Globus pallidus (tissue), 1 donor: ENCODE results near the gene ARHGAP12.
"Not testable (repeated sequence)": the region's sequence is repeated elsewhere in the genome, so short reads cannot be mapped to it uniquely, and the experiment has no call there.

Experiments
- DNase-seq: peaks from one replicate; pipeline ENCODE4 v3.0.0-alpha.2; 2015; ENCODE audit warnings: low spot score

ARHGAP12 gene, protein sequence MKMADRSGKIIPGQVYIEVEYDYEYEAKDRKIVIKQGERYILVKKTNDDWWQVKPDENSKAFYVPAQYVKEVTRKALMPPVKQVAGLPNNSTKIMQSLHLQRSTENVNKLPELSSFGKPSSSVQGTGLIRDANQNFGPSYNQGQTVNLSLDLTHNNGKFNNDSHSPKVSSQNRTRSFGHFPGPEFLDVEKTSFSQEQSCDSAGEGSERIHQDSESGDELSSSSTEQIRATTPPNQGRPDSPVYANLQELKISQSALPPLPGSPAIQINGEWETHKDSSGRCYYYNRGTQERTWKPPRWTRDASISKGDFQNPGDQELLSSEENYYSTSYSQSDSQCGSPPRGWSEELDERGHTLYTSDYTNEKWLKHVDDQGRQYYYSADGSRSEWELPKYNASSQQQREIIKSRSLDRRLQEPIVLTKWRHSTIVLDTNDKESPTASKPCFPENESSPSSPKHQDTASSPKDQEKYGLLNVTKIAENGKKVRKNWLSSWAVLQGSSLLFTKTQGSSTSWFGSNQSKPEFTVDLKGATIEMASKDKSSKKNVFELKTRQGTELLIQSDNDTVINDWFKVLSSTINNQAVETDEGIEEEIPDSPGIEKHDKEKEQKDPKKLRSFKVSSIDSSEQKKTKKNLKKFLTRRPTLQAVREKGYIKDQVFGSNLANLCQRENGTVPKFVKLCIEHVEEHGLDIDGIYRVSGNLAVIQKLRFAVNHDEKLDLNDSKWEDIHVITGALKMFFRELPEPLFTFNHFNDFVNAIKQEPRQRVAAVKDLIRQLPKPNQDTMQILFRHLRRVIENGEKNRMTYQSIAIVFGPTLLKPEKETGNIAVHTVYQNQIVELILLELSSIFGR

DNA sequence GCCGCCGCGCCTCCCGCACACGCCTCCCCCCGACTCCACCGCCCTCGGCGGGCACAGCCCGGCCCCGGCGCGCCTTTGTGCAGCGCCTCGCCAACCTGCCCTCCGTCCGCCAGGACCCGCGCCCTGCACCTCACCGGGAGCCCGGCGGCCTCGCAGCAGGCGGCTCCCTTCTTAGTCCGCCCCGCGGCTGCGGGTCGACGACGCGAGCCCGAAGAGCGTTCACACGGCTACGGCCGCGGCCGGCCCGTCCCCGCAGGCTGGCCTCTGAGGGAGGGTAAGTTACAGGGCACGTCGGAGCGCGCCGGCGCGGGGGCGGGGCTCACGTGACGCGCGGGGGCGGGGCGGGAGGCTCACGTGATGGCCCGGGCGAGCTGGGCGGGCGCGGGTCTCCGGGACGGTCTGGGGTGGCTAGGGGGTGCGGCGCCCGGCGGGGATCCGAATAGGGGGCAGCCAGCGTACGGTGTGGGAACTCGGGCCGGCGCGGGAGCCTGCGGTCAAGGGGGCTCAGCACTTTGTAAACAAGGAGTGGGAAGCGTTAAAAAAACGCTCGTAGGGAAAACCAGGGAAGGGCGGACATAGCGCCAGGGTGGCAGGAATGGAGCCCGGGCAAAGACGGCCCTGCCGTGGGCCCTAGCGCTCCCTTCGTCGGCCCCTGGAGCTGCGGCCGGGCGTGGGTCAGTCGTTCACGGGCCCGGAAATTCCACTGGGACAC is at the start of gene ARHGAP12:
Gene ARHGAP12 (minus strand): TSS at position 283 of the 712 bp plus-strand sequence. CDS start 19,976 bp downstream, outside the sequence.
- peak; percentile 79 for DNase-seq

DNA sequence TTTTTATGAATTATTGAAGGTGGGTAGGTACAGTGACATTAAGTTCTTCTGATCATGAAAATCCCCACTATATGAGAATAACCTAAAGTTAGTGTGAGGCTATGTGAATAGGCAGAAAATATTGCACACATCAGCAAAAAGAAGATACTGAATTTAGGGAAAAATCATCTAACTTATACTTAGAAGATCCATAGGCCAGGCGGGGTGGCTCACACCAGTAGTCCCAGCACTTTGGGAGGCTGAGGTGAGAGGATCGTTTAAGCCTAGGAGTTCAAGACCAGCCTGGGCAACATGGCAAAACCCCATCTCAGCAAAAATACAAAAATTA is 49.5 kb upstream of the ARHGAP12 start:
- DNase-seq = no peak

DNA sequence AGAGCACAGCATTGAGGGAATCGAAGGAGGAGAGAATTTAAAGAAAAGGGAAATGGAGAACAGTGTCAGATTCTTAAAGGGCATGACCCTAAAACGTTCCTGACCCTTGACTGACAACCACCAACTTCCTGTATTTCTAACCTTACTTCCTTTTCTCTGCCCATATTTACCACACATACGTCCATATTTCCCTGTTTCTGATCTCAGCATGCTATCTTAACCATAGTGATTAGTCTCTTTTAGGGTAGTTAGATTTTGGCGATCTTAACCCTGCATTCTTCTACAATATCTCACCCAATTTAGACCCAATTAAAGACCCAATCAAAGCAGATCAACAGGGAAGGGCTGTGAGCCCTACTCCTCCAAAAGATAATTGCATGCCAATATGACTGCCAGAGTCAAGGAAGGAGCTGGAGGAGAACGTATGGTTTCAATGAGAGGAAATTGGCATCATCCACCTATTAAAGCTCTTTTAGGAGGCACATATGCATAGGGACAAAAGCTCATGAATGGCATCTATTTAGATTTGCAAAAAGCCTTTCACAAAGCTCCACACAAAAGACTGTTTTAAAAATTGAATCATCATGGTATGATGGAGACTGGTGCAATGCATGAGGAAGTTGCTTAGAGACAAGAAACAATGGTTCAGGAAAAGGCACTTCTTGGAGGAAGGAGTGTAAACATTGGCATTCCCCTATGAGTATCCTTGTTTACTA is 49.0 kb upstream of the ARHGAP12 start:
- DNase-seq = peak; percentile 80

DNA sequence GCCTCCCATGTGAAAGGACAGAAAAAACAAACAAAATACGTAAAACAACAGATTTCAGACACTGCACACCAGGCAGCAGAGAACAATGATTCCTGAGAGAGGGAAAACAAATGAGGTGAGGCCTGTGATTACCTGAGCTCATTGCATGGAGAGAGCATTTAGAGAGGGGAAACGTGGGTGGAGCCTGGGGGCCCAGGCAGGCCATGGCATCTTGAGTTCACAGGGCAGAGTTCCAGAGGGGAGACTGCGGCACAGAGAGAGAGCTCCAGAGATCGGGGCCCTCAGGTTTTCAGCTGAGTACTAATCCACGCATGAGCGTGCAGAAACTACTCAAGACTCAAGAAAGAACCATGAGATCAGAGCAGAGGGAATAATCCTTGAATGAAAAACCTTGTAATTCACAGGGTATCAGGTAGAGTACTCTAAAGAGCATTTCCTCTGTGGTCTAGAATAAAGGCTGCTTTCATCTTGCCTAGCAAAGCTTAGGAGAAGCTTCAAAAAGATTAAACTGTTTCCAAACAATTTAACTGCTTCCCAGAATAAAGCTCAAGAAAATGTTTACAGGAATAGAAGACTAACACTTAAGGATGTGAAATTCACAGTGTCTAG is 46.6 kb upstream of the ARHGAP12 start:
- DNase-seq = no peak

DNA sequence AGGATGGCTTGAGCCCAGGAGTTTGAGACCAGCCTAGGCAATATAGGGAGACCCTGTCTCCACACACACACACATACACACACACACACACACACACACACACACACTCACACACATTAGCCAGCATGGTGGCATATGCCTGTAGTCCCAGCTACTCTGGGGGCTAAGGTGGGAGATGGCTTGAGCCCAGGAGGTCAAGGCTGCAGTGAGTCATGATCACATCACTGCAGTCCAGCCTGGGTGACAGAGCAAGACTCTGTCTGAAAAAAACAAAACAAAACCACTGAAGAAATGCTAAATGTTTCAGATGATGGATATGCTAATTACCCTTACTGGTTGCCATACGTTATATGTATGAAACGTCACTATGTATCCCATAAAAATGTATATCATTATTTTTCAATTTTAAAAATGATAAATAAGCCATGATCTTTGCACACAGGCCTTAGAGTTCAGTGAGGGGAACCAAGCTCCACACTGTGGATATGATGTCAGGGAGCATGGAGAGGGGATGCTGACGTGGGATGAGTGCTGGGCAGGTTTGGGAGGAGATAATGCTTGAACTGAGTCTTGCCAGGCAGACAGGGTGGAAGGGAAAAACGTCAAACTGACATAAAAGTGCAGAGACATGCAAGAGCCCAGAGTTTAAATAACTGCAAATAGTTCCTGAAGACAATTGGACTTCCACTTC is 45.9 kb upstream of the ARHGAP12 start:
- DNase-seq = no peak

DNA sequence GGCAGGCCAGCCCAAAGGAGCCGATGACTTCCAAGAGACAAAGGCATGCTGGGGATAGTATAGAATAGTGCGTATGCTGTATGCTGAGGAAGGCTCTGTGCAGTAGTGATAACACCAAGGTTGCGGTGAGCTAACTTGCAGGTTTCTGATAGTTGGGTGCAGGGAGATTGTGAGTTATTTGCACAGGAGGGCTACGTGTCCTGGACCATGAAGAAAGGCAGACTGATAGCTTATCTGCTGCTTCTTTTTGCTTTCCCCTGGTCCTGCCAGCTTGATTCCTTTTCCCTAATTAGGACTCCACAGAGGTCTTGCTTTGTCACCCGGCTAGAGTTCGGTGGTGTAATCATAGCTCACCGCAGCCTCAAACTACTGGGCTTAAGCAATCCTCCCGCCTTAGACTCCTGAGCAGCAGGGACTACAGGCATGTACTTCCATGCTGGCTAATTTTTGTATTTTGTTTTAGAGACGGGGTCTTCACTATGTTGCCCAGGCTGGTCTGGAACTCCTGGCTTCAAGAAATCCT is 43.9 kb upstream of the ARHGAP12 start:
- DNase-seq = no peak

DNA sequence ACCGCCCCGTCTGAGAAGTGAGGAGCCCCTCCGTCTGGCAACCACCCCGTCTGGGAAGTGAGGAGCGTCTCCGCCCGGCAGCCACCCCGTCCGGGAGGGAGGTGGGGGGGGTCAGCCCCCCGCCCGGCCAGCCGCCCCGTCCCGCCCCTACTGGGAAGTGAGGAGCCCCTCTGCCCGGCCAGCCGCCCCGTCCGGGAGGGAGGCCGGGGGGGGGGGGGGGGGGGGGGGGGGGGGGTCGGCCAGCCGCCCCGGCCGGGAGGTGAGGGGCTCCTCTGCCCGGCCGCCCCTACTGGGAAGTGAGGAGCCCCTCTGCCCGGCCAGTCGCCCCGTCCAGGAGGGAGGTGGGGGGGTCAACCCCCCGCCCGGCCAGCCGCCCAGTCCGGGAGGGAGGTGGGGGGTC is 41.2 kb upstream of the ARHGAP12 start:
- not testable (repeated sequence) for DNase-seq

DNA sequence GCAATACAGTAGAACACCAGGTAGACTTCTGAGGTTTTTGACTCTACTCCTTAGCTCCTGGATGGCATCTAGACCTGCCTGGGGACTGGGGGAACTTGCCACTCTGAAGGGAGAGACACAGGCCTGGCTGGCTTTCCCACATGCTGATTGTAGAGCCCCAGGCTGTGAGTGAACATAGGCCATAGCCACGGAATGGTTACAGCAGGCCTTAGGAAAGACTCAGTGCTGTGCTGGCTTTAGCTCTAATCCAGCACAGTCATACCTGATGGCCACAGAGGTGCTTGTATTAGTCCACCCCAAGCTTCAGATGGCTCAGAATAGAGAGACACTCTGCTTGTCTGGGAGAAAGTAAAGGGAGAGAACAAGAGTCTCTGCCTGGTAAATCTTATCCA is 35.0 kb upstream of the ARHGAP12 start:
- no peak for DNase-seq

DNA sequence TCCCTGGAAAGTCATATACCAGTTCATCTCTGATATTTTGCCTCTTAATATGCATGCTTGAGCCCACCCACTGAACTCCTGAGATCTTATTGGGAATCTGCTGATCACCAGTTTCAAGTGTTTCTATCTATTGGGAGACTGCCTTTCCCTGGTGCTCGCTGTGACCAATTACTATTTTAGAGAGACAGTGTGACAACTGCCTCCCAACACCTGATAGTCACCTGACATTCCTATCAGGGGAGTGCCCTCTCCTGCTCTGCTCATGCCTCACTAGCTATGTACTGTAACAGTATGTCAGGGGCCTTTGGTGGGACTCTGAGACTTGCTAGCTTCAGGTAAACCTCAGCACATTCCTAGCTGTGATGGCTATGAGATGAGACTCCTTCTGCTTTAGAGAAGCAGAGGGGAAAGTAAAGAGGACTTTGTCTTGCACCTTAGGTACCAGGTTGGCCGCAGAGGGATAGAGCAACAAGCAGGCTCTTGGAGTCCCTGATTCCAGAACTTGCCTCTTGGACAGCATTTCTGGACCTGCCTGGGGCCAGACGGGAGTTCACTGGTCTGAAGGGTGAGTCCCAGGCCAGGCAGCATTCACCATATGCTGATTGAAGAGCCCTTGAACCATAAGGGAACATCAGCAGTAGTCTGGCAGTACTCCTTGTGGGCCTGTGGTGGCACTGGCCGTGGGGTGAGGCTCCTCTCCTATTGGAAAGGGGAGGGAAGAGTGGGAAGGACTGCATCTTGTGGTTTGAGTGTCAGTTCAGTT is 34.4 kb upstream of the ARHGAP12 start:
- no peak for DNase-seq

DNA sequence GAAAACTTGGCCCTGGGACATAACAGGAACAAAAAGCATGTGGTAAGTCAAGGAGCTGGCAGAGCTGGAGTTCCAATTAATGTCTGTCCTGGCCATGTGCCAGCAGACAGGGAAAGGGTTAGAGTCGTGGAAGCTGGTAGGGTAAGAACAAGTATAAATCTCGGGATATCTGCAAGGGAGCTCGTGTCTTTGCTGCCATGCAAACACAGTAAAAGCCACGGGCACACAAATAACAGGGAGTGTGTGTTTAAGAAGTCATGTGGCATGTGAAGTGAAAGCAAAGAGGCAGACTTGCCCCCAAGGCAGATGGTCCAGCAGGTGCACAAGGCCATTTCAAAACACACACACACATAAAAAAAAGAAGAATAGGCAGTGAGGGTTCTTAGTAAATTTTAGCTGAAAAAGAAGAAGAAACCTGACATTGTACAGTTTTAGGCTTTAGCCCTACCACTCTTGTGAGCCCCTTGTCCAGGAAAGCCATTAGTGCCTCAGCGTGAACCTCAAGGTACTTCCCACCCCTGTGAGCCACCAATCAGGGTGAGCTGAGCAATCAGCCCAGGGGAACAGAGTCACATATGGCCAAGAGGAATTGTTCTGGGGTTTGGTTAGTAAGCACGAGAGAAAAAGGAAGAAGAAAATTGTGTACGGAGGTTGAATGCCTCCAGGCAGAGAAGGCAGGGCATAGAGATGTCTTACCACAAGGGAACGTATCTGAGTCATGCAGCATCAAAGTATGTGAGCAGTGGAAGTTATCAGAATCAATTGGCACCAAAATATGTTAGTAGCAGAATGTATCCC is 32.8 kb upstream of the ARHGAP12 start:
- no peak for DNase-seq

DNA sequence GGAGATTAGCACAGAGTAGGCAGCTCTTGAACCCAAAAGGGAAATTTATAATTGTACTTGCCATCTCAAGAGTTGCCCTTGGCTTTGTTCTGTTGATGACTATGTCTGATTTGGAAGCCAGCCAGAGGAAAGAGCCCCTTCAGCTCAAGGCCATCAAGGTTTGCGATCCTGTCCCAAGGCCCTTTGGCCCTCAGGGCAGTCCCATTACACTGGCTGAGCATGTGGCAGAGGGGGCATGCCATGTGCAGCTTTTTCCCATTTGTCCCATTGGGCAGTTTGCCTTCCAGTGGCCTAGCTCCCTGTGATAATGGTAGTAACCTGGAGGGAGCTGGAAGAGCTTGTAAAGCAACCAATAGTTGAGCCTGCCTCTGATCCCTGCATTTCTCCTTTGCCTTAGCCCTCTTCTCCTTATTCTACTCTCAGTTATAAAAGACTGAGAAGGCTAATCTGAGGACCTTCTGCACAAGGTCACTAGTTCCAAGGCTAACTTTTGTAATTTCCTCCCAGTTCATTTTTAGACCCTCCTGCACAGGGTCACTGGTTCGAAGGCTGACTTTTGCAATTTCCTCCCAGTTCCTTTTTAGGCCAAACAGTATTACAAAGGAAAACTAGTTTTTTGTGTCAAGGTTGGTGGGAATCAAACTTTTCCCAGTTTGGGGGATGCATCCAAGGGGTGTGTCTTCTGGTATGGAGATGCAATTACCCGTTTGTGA is 31.0 kb upstream of the ARHGAP12 start:
- DNase-seq = no peak

DNA sequence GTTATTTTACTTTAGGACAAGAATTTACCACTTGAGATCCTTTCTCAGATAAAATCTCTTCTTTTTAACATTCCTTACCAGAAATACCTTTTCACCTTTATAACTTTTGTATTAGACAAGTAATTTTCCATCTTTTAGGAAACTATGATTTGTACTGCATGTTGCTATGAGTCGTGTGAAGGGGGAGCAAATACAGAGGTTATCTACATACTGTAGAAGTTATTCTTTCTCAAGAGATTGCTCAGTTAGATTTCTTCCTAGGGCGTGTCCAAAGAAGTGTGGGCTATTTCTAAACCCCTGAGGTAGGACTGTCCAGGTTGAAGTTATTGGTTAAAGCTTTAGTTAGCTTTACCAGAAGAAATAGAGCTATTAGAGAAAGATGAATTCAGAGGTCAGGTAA is 30.2 kb upstream of the ARHGAP12 start:
- no peak for DNase-seq

DNA sequence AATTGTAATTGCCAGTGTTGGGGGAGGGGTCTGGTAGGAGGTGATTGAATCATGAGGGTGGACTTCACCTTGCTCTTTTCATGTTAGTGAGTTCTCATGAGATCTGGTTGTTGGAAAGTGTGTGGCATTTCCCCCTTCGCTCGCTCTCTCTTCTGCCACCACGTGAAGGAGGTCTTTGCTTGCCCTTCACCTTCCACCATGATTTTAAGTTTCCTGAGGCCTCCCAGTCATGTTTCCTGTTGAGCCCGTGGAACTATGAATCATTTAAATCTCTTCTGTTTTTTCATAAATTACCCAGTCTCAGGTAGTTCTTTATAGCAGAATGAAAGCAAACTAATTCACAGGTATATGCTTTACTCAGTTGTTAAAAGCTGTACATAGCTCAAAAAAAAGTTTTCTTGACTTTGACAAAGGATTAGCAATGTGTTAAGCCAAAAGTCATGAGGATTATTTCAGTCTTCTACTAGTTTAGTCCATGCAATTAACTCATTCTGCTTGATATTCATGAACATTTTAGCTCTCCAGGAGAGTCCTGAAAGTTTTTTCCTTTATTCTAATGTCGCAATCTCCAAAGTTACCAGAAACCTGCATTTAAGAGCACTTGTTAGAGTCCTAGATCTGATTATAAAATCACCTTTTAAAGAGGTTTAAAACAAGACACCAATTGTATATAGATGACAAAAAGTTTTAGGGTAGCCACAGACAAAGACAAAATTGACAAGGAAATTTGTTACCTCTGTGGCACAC is 27.7 kb upstream of the ARHGAP12 start:
- no peak for DNase-seq

DNA sequence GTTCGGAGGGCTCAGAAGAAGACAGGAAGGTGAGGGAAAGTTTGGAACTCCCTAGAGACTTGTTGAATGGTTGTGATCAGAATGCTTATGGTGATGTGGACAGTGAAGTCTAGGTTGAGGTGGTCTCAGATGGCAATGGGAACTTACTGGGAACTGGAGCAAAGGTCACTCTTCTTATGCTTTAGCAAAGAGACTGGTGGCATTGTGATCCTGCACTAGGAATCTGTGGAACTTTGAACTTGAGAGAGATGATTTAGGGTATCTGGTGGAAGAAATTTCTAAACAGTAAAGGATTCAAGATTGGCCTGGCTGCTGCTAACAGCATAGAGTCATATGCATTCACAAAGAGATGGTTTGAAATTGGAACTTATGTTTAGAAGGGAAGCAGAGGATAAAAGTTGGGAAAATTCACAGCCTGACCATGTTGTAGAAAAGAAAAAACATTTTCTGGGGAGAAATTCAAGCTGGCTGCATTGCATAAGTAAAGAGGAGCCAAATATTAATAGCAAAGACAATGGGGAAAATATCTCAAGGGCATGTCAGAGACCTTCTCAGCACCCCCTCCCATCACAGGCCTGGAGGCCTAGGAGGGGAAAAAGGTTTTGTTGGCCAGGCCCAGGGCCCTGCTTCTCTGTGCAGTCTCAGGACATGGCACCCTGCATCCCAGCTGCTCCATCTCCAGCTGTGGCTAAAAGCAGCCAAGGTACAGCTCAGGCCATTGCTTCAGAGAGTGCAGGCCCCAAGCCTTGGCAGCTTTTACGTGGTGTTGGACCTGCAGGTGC is 26.0 kb upstream of the ARHGAP12 start:
- DNase-seq = no peak

DNA sequence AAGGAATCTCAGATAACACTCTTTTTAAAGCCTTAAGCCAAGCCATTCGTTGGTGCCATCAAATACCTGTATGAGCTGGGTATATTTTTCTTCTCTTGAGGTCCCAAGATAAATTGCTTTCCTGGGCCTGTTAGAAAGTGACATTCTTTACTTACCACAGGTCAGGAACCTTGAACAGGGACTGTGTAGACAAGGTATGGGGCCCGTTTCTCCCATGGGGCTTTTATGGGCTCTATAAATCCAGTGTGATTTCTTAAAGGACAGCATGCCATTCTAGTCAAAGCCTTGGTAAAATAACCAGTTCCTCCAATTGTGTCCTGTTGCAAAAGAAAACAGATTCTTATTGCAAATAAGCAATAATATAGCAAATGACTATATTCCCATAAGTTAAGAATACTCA is 24.8 kb upstream of the ARHGAP12 start:
- no peak for DNase-seq

DNA sequence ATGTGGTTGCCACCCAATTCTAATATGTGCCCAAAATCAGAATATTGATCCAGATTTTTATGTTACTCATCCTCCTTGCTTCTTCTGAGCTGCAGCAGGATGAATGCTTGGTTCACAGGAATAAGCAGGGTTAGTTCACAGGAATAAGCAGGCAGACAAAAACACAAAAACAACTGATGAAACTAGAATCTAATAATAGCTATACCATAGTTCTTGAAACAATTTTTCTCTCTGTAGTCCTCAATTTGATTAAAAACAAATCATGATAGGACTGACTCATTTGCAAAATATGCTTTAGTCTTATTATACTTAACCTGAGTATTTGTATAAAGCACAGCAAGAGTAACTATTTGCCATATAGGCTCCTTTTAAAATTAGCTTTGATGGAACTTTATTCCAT is 24.4 kb upstream of the ARHGAP12 start:
- DNase-seq = no peak

DNA sequence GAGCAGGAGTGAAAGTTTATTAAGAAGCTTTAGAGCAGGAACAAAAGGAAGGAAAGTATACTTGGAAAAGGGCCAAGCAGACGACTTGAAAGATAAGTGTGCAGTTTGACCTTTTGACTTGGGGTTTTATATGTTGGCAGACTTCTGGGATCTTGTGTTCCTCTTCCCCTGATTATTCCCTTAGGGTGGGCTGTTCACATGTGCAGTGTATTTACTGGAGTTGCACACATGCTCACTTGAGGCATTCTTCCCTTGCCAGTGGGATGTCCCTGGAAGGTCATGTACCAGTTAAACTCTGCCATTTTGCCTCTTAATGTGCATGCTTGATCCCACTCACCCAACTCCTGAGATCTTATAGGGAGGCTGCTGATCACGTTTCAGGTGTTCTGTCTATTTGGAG is 23.4 kb upstream of the ARHGAP12 start:
- DNase-seq = no peak
